Prostate gland (tissue), 2 donors: ENCODE data around the gene TSPAN31.

Experiments
- CTCF ChIP-seq, 4 experiments: fragments of 200-600 bp in 2 of 4; fragments of 450-650 bp in 2 of 4; sonication (generic) in 2 of 4; IDR thresholded peaks; 1 replicate in 3 of 4; 2 replicates in 1 of 4; pipeline ENCODE4 v1.5.1; 2016 to 2019; ENCODE audit warnings: antibody characterized with exemption in 4 of 4, mild to moderate bottlenecking in 2 of 4, moderate library complexity in 2 of 4
- POLR2A ChIP-seq: fragments of 450-650 bp; IDR thresholded peaks from one replicate; pipeline ENCODE4 v1.6.1; 2016; ENCODE audit warnings: antibody characterized with exemption, mild to moderate bottlenecking
- POLR2AphosphoS5 ChIP-seq: sonication (generic); formaldehyde crosslinking; IDR thresholded peaks from one replicate; pipeline ENCODE4 v1.6.1; 2017; ENCODE audit warnings: antibody characterized with exemption

GRCh38 chr12:57744777-57745484 is at the start of gene TSPAN31:
- TF ChIP-seq CTCF (IDR thresholded peaks at IDR 0.05) (peak in 2 of 4 experiments; percentile 36 to 41), POLR2A (peak; percentile 64), POLR2AphosphoS5 (peak; percentile 97)
